Limb (tissue), 2 donors: ENCODE measurements around the gene KLHL1.
A peak's percentile ranks its signal among the peaks of the same experiment; 100 is the strongest.

Source experiments
- DNase-seq, 2 donors: peaks; one replicate each; pipeline ENCODE4 v3.0.0-alpha.2; 2016; ENCODE audit errors: extremely low spot score in 2 of 2

The KLHL1 gene

GRCh38 chr13:69882451-69882850 is 225.8 kb downstream of the KLHL1 start:
- DNase-seq, result no peak

GRCh38 chr13:69879936-69880335 is 228.3 kb downstream of the KLHL1 start:
- DNase-seq, result no peak

GRCh38 chr13:69872321-69873047 is 235.8 kb downstream of the KLHL1 start:
- DNase-seq, result no peak

- no peak for DNase-seq
Observed at GRCh38 chr13:69866555-69866954, 241.7 kb downstream of the KLHL1 start.

GRCh38 chr13:69857183-69857821 is 250.9 kb downstream of the KLHL1 start:
- DNase-seq, result peak in 1 of 2 donors; percentile 44

- no peak for DNase-seq
Observed at GRCh38 chr13:69856331-69856730, 251.9 kb downstream of the KLHL1 start.

- DNase-seq, result no peak
Observed at GRCh38 chr13:69828527-69828926, 279.7 kb downstream of the KLHL1 start.

- DNase-seq, result no peak
Observed at GRCh38 chr13:69820180-69820579, 288.1 kb downstream of the KLHL1 start.

GRCh38 chr13:69817333-69817869 is 290.9 kb downstream of the KLHL1 start:
- no peak for DNase-seq

- DNase-seq, result no peak
Observed at GRCh38 chr13:69809152-69809551, 299.1 kb downstream of the KLHL1 start.

GRCh38 chr13:69796256-69796655 is 312.0 kb downstream of the KLHL1 start:
- DNase-seq, result no peak

GRCh38 chr13:69793783-69794453 is 314.3 kb downstream of the KLHL1 start:
- DNase-seq, result no peak

- DNase-seq, result no peak
Observed at GRCh38 chr13:69776937-69777336, 331.3 kb downstream of the KLHL1 start.

GRCh38 chr13:69769608-69770007 is 338.6 kb downstream of the KLHL1 start:
- DNase-seq, result no peak

- no peak for DNase-seq
Observed at GRCh38 chr13:69761581-69761980, 346.7 kb downstream of the KLHL1 start.

- no peak for DNase-seq
Observed at GRCh38 chr13:69755101-69755500, 353.2 kb downstream of the KLHL1 start.

- DNase-seq, result no peak
Observed at GRCh38 chr13:69751259-69751658, 357.0 kb downstream of the KLHL1 start.

- no peak for DNase-seq
Observed at GRCh38 chr13:69737129-69737935, 370.9 kb downstream of the KLHL1 start.

- DNase-seq, result no peak
Observed at GRCh38 chr13:69721631-69722030, 386.6 kb downstream of the KLHL1 start.

GRCh38 chr13:69720278-69720983 is 387.8 kb downstream of the KLHL1 start:
- no peak for DNase-seq

- DNase-seq, result no peak
Observed at GRCh38 chr13:69706807-69707206, 401.4 kb downstream of the KLHL1 start.
